IMR-90 (cell line): ENCODE measurements around the gene APOBEC3B. TPM values are rescaled to one million over a fixed set of nuclear protein-coding genes. Genes with fewer than 3 reads are reported as not detected.

Experiments used
- ATAC-seq: fragments of 200-7000 bp; cut with Tn5 transposase; 2 replicates; pipeline ENCODE4 v1.9.1; 2020; ENCODE audit warnings: low read depth, mild to moderate bottlenecking, moderate library complexity
- BruUV-seq: library from RNA; stranded (reverse); fragments of 400-500 nt; replicated peaks from 2 replicates; lab custom pipeline; 2021; lab: Mats Ljungman, UMichigan
- CTCF ChIA-PET: fragments of 300-600 bp; formaldehyde crosslinking; extraction: SDS; loops from one replicate; lab custom pipeline; 2021; ENCODE audit warnings: antibody characterized with exemption; lab: Yijun Ruan, JAX
- POLR2A ChIA-PET: fragments of 300-600 bp; sonication (Branson Sonifier 250); formaldehyde crosslinking; loops from one replicate; lab custom pipeline; 2022; ENCODE audit warnings: antibody characterized with exemption; ENCODE audit not compliant: unreplicated experiment; lab: Charles Lee
- DNase-seq: peaks from one replicate; pipeline ENCODE4 v3.0.0; 2013
- H2AFZ ChIP-seq: replicated peaks from 2 replicates; pipeline ENCODE3; 2013; ENCODE audit warnings: low read length, mild to moderate bottlenecking; ENCODE audit not compliant: poor library complexity
- H2AK5ac ChIP-seq: 2 replicates; pipeline ENCODE4 v1.6.1; 2013; ENCODE audit warnings: low read depth, low read length, inconsistent platforms
- H2AK9ac ChIP-seq: replicated peaks from 2 replicates; pipeline ENCODE3; 2013; ENCODE audit warnings: mild to moderate bottlenecking, low read depth, low read length, moderate library complexity; ENCODE audit not compliant: poor library complexity
- H2BK120ac ChIP-seq: 2 replicates; pipeline ENCODE4 v1.6.1; 2013; ENCODE audit warnings: low read depth, low read length, inconsistent platforms
- H2BK15ac ChIP-seq: 3 replicates; pipeline ENCODE4 v1.6.1; 2013; ENCODE audit warnings: low read depth, low read length, inconsistent platforms
- H2BK20ac ChIP-seq: 2 replicates; pipeline ENCODE4 v1.6.1; 2013; ENCODE audit warnings: low read depth, mild to moderate bottlenecking, inconsistent platforms, low read length, moderate library complexity
- H2BK5ac ChIP-seq: 2 replicates; pipeline ENCODE4 v1.6.1; 2013; ENCODE audit warnings: mild to moderate bottlenecking, low read depth, low read length, inconsistent platforms; ENCODE audit not compliant: poor library complexity, severe bottlenecking
- H3K14ac ChIP-seq: replicated peaks from 2 replicates; pipeline ENCODE4 v1.6.1; 2013; ENCODE audit warnings: low read depth, low read length, inconsistent platforms
- H3K18ac ChIP-seq: 2 replicates; pipeline ENCODE4 v1.6.1; 2013; ENCODE audit warnings: low read depth, low read length, control low read depth
- H3K23ac ChIP-seq: 2 replicates; pipeline ENCODE4 v1.6.1; 2013; ENCODE audit warnings: low read depth, low read length, inconsistent platforms
- H3K27ac ChIP-seq: 2 replicates; pipeline ENCODE4 v1.5.1; 2013; ENCODE audit warnings: mild to moderate bottlenecking, control low read depth, low read length; ENCODE audit not compliant: insufficient read depth
- H3K27me3 ChIP-seq: 2 replicates; pipeline ENCODE4 v1.6.1; 2013; ENCODE audit warnings: low read length; ENCODE audit not compliant: control insufficient read depth, insufficient read depth
- H3K36me3 ChIP-seq: 2 replicates; pipeline ENCODE4 v1.6.1; 2013; ENCODE audit warnings: low read length, mixed read lengths; ENCODE audit not compliant: control insufficient read depth, insufficient read depth
- H3K4ac ChIP-seq: 2 replicates; pipeline ENCODE4 v1.6.1; 2013; ENCODE audit warnings: low read depth, low read length, inconsistent platforms
- H3K4me1 ChIP-seq: 2 replicates; pipeline ENCODE4 v1.6.1; 2013; ENCODE audit warnings: low read length, mixed read lengths; ENCODE audit not compliant: control insufficient read depth, insufficient read depth
- H3K4me2 ChIP-seq: 2 replicates; pipeline ENCODE4 v1.6.1; 2013; ENCODE audit warnings: low read depth, mild to moderate bottlenecking, control low read depth, low read length, moderate library complexity
- H3K4me3 ChIP-seq: 2 replicates; pipeline ENCODE4 v1.5.1; 2013; ENCODE audit warnings: low read depth, mild to moderate bottlenecking, control low read depth, low read length, moderate library complexity; ENCODE audit not compliant: insufficient read depth
- H3K56ac ChIP-seq: 2 replicates; pipeline ENCODE4 v1.6.1; 2013; ENCODE audit warnings: low read length, inconsistent platforms; ENCODE audit not compliant: insufficient read depth; ENCODE audit errors: extremely low read depth
- H3K79me1 ChIP-seq, 2 experiments: 2 replicates each; pipeline ENCODE4 v1.6.1; 2013; ENCODE audit warnings: low read length in 2 of 2, inconsistent platforms in 1 of 2, low read depth in 1 of 2
- H3K9ac ChIP-seq: 2 replicates; pipeline ENCODE4 v1.6.1; 2013; ENCODE audit warnings: low read depth, low read length, control low read depth
- H3K9me1 ChIP-seq: 2 replicates; pipeline ENCODE4 v1.6.1; 2013; ENCODE audit warnings: low read length, inconsistent platforms; ENCODE audit not compliant: insufficient read depth
- H3K9me3 ChIP-seq: 2 replicates; pipeline ENCODE4 v1.6.1; 2013; ENCODE audit warnings: low read length; ENCODE audit not compliant: control insufficient read depth, insufficient read depth
- H4K20me1 ChIP-seq: 2 replicates; pipeline ENCODE4 v1.6.1; 2013; ENCODE audit warnings: low read length, inconsistent platforms; ENCODE audit not compliant: insufficient read depth
- H4K5ac ChIP-seq: 2 replicates; pipeline ENCODE4 v1.6.1; 2013; ENCODE audit warnings: mild to moderate bottlenecking, low read depth, low read length, control low read depth
- H4K8ac ChIP-seq, 2 experiments: 2 replicates each; pipeline ENCODE4 v1.6.1; 2013; ENCODE audit warnings: low read depth in 2 of 2, low read length in 2 of 2, control low read depth in 1 of 2, inconsistent platforms in 1 of 2
- H4K91ac ChIP-seq: 2 replicates; pipeline ENCODE4 v1.6.1; 2013; ENCODE audit warnings: low read depth, low read length, inconsistent platforms; ENCODE audit not compliant: insufficient read depth
- BHLHE40 ChIP-seq: fragments of 150-350 bp; IDR thresholded peaks from 2 replicates; pipeline ENCODE4 v1.6.1; 2016; ENCODE audit warnings: mild to moderate bottlenecking, low read depth, low read length
- CEBPB ChIP-seq: IDR thresholded peaks from 2 replicates; pipeline ENCODE4 v1.6.1; 2012; ENCODE audit warnings: low read depth, low read length, improper control_type of control experiment
- CHD1 ChIP-seq: IDR thresholded peaks from 2 replicates; pipeline ENCODE4 v1.6.1; 2012; ENCODE audit warnings: low read depth, low read length, improper control_type of control experiment
- ELK1 ChIP-seq: fragments of 150-350 bp; IDR thresholded peaks from 2 replicates; pipeline ENCODE4 v1.6.1; 2016; ENCODE audit warnings: low read depth, mild to moderate bottlenecking, low read length, moderate library complexity, borderline replicate concordance
- FOS ChIP-seq: fragments of 150-350 bp; IDR thresholded peaks from 2 replicates; pipeline ENCODE4 v1.6.1; 2016; ENCODE audit warnings: low read depth, low read length
- MAFK ChIP-seq: IDR thresholded peaks from 2 replicates; pipeline ENCODE4 v1.6.1; 2012; ENCODE audit warnings: low read depth, low read length, improper control_type of control experiment
- MAZ ChIP-seq: IDR thresholded peaks from 2 replicates; pipeline ENCODE4 v1.6.1; 2012; ENCODE audit warnings: low read depth, mild to moderate bottlenecking, low read length, improper control_type of control experiment, moderate library complexity, borderline replicate concordance
- MXI1 ChIP-seq: IDR thresholded peaks from 2 replicates; pipeline ENCODE4 v1.6.1; 2012; ENCODE audit warnings: low read depth, mild to moderate bottlenecking, low read length, moderate library complexity, borderline replicate concordance
- NFE2L2 ChIP-seq: fragments of 150-350 bp; IDR thresholded peaks from 2 replicates; pipeline ENCODE4 v1.6.1; 2016; ENCODE audit warnings: low read depth, mild to moderate bottlenecking, low read length
- POLR2A ChIP-seq: IDR thresholded peaks from 2 replicates; pipeline ENCODE4 v1.6.1; 2012; ENCODE audit warnings: mild to moderate bottlenecking, low read depth, low read length
- RCOR1 ChIP-seq: IDR thresholded peaks from 2 replicates; pipeline ENCODE4 v1.6.1; 2012; ENCODE audit warnings: mild to moderate bottlenecking, low read length, improper control_type of control experiment; ENCODE audit not compliant: insufficient replicate concordance
- RFX5 ChIP-seq: IDR thresholded peaks from 2 replicates; pipeline ENCODE4 v1.8.0; 2012; ENCODE audit warnings: low read depth, mild to moderate bottlenecking, low read length, moderate library complexity
- SMC3 ChIP-seq: fragments of 150-350 bp; IDR thresholded peaks from 2 replicates; pipeline ENCODE4 v1.6.1; 2016; ENCODE audit warnings: low read depth, mild to moderate bottlenecking, antibody characterized with exemption, low read length, moderate library complexity
- USF2 ChIP-seq: fragments of 150-350 bp; IDR thresholded peaks from 2 replicates; pipeline ENCODE4 v1.6.1; 2017; ENCODE audit warnings: mild to moderate bottlenecking, antibody characterized with exemption, low read length, low read depth
- WGBS, 2 experiments: methylation state at CpG; one replicate each; pipeline versions ENCODE4 v1.1.5 to v1.1.7; 2013; ENCODE audit warnings: missing lambda C conversion rate in 2 of 2; ENCODE audit not compliant: insufficient read length in 1 of 2; ENCODE audit errors: extremely low coverage in 2 of 2; 5-methylcytosine and 5-hydroxymethylcytosine counted together
- dilution Hi-C: fragments of 300-500 bp; cut with HindIII; formaldehyde crosslinking; loops from one replicate; pipeline ENCODE4 v1.14.3; 2018; ENCODE audit warnings: low sequenced_read_pairs; ENCODE audit not compliant: unreplicated experiment
- in situ Hi-C: fragments of 300-500 bp; cut with MboI; formaldehyde crosslinking; loops from 3 replicates; pipeline ENCODE4 v1.14.3; 2019; ENCODE audit warnings: low sequenced_read_pairs, inconsistent platforms, mixed read lengths
- intact Hi-C: fragments of 100-400 bp; cut with micrococcal nuclease; formaldehyde crosslinking; loops from 2 replicates; pipeline ENCODE4 v1.10.0; 2022
- polyA plus RNA-seq, 3 experiments: library from polyadenylated mRNA; depleted of rRNA; stranded (reverse); fragments of >200 nt; gene quantifications; 2 replicates each; pipeline ENCODE4 v1.2.3, GENCODE V29; 2012; ENCODE audit warnings: low replicate concordance in 1 of 3
- total RNA-seq: library from RNA; depleted of rRNA; stranded (reverse); fragments of >200 nt; gene quantifications from 2 replicates; pipeline ENCODE4 v1.2.3, GENCODE V29; 2012

APOBEC3B gene
- total and polyA plus RNA-seq, 2 of the 4 experiments (the other 2 are of a cell fraction): 17.6 to 34.2 TPM

- dilution Hi-C loops: no loop called here
- intact Hi-C loops: no loop called here
- no peak for TF ChIP-seq RFX5
- TF ChIP-seq RCOR1: no peak
- TF ChIP-seq CHD1: no peak
- no peak for TF ChIP-seq MAFK
- TF ChIP-seq MAZ: no peak
- TF ChIP-seq BHLHE40: no peak
- no peak for TF ChIP-seq POLR2A
- TF ChIP-seq NFE2L2: no peak
- no peak for TF ChIP-seq FOS
- TF ChIP-seq MXI1: no peak
- no peak for TF ChIP-seq USF2
- TF ChIP-seq CEBPB: no peak
- no peak for TF ChIP-seq SMC3
- TF ChIP-seq ELK1: no peak
- H3K79me1 ChIP-seq: no peaks in the 10 kb centered on the region
- no peak overlapping the region for H2BK15ac ChIP-seq
- DNase-seq: no peak
- WGBS, 2 experiments: 90% methylated on average over 3 of the region's 14 CpGs; no CpG with 5 or more reads in 1 of the 2 experiments
- no peak overlapping the region for H2AK9ac ChIP-seq
- no peak overlapping the region for H2BK5ac ChIP-seq
- H3K9ac ChIP-seq: no peak overlapping the region
- H3K9me3 ChIP-seq: no peaks in the 10 kb centered on the region
- no peak overlapping the region for H3K14ac ChIP-seq
- no peak overlapping the region for H3K18ac ChIP-seq
- ChIA-PET CTCF (no interaction called here), POLR2A (no interaction called here)
- H3K9me1 ChIP-seq: no peaks in the 10 kb centered on the region
- H3K27ac ChIP-seq: no peak overlapping the region
- no peak overlapping the region for H3K4me3 ChIP-seq
- no peak overlapping the region for H3K4me2 ChIP-seq
- no peak for ATAC-seq
- H2AFZ ChIP-seq: no peak overlapping the region
- no peak overlapping the region for H4K91ac ChIP-seq
- H3K23ac ChIP-seq: no peak overlapping the region
- BruUV-seq: no TSS peak
- H3K36me3 ChIP-seq: no peaks in the 10 kb centered on the region
- in situ Hi-C loops: no loop called here
- no peak overlapping the region for H2AK5ac ChIP-seq
- H3K4me1 ChIP-seq: no peaks in the 10 kb centered on the region
- no peak overlapping the region for H3K4ac ChIP-seq
- H4K8ac ChIP-seq: no peak overlapping the region
- H3K56ac ChIP-seq: no peak overlapping the region
- H2BK120ac ChIP-seq: no peak overlapping the region
- no peak overlapping the region for H4K5ac ChIP-seq
- no peak overlapping the region for H2BK20ac ChIP-seq
- no peaks in the 10 kb centered on the region for H3K27me3 ChIP-seq
- H4K20me1 ChIP-seq: no peaks in the 10 kb centered on the region
Measured at GRCh38 chr22:39030705-39031104, 48.6 kb downstream of the APOBEC3B start.
